Measurements from ENCODE around the gene CELF6.

CELF6 gene

DNA sequence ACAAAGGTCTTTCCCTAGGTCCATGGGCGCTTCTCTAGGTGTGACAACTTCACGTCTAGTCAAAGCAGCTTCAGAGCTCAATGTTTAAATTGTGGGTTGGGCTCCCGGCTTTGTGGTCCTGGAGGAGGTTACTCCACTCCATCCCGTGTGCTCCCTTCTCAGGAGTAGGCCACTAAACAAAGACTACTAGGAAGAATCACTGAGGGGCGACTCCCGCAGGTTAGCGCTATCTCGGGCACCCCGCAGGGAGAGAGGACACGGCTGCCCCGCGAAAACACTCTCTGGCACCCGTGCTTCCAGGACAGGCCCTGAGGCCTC, 48.1 kb downstream of the CELF6 start:
- no peak for DNase-seq (ENCODE audit: low spot score)

DNA sequence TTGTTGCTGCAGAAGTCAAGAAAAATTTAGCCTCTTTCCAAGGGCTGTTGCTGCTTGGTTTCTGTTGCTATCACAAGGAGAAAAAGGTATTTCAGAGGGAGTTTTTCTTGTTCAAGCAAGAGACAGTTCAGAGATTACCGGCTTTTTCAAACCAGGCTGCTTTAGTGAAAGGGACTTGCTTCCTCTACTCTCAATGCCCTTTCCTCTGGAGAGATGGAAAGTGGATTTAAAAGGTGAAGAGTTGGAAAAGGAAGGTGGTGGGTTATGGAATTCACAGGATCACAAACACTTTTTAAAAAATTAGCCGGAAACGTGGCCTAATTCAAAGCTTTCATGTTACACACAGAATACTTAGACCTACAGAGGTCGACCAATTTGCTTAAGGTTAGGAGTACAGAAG, 48.7 kb downstream of the CELF6 start:
- no peak for DNase-seq (ENCODE audit: low spot score)

DNA sequence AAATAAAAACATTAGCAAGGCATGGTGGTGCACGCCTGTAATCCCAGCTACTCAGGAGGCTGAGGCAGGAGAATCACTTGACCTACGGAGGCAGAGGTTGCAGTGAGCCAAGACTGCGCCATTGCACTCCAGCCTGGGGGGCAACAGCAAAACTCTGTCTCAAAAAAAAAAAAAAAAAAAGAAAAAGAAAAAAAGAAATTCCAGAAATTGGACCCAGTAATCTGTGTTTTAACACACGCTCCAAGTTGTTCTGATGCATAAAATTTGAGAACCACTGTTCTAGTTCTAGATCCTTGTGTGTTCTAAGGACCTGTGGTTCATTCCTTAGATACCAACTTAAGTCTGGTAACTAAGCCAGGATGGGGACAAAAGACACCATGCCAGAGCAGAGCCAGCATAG, 50.2 kb downstream of the CELF6 start:
- no peak for DNase-seq (ENCODE audit: low spot score)

DNA sequence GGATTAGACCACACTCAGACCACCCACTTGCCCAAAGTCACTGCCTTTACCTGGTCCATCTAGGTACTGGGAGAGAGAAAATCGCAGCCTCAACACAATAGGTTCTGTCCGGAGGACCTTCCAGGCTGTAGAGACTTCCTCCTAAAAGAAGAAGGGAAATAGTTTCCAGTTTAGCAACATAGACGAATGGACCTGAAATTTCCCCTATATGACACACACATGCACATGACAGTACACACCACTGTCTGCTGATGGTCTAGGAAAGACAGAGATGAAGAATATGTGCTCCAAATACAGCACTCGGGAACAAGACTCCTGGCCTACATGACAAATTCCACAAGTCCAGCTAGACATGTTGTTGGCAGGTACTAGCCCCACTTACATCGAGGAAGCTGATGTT, 54.9 kb downstream of the CELF6 start:
- no peak for DNase-seq (ENCODE audit: low spot score)

DNA sequence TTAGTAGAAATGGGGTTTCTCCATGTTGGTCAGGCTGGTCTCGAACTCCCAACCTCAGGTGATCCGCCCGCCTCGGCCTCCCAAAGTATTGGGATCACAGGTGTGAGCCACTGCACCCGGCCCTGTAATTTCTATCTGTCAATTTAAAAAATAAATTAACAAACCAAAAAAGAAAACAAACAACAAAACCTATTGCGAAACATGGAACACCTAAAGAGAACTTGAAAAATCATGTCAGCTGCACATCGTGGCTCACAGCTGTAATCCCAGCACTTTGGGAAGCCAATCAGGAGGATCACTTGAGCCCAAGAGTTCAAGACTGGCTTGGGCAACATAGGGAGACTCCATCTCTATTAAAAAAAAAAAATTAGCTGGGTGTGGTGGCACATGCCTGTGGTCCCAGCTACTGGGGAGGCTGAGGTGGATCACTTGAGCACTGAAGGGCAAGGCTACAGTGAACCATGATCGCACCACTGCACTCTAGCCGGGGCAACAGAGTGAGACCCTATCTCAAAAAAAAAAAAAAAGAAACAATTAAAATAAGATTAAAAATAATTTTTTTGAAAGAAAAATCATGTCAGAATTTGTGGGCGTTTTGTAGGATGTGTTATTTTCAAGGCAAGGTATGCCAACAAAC, 67.2 kb downstream of the CELF6 start:
- no peak for DNase-seq (ENCODE audit: low spot score)

DNA sequence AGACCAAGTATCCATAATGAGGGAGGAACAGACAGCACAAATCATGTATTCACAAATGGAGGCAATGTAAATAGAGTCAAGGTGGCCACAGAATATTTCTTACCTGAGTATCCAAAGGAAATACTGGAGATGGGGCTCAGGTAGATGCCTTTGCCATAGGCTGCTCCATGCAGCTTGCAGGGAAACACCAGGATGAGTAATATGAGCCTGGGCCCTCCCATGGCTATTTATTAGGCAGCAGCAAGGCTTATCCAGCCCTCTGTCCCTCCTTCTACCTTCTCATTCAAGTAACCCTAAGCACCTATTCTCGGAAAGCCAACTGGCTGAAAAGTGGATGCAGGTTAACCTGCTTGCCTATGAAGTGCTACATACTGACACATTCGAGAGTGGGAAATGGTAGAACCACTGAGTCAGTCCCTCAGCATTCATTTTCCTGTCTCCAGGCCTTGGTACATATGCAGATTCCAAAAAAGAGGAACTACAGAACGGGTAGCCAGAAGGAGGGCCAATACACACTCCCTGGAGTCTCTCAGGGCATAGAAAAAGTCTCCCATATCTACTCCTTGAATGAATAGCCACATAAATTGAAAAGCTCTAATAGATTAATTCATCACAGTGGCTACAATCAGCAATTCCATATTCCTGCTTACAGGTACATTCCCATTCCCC, 70.7 kb downstream of the CELF6 start:
- DNase-seq (ENCODE audit: low spot score), result no peak

DNA sequence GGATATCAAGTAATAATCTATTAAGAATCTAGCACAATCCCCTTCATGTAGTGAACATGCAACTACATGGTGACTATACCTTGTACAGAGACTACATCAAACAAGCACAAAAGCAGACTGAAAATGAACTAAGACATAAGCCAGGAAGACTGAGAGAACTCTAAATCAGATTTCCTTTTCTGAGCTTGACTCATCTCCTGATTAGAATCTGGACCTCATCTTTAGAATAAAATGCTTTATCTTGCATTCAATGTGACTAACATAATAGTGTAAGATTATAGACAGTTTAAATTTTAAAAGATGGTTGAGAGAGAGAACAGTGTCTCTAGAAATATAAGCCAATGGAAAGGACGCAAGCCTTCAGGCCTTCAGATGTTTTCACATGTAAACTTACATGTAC, 71.4 kb downstream of the CELF6 start:
- DNase-seq (ENCODE audit: low spot score), result no peak

DNA sequence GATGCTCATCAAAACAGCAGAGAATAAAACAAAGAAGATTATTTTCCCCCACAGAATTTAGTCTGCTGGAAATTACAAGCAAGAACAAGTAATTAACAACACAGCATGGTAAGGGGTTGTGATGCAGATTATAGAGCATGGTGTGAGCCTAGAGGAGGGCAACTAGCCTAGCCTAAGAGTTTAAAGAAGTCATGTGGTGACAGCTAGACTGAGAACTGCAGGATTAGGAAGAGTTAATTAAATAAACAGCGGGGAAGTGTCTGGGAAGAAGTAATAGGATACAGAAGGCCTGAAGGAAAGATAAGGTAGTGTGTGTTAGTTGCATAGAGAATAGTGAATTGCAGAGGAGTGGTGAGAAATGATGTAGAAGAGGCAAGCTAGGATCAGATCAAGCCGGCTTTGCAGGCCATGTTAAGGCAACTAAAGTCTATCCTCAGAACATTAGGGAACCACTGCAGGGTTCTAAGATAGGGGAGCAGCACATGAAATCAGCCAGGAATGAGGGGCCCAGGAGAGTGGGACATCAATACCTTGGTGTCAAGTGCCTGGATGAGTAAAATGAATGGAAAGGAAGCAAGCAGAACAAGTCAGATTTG, 77.1 kb downstream of the CELF6 start:
- DNase-seq (ENCODE audit: low spot score), result no peak

DNA sequence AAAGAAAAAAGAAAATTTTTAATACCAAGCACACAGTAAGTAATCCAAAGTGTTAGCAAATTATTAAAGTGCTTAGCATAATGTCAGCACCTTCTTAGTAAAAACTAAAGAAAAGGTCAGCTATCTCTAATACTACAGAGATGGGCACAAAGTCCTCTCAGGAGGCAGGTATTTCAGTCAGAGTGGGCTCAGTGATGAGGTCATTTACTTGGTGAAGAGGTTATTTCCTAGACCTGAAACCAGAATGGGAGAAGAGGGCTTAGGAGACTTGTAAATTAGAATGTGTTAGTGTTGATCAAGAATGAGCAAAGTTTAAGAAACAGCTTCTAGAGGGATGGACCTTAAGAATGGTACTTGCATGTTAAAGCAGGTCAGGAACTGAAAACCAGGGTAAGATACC, 80.3 kb downstream of the CELF6 start:
- no peak for DNase-seq (ENCODE audit: low spot score)

DNA sequence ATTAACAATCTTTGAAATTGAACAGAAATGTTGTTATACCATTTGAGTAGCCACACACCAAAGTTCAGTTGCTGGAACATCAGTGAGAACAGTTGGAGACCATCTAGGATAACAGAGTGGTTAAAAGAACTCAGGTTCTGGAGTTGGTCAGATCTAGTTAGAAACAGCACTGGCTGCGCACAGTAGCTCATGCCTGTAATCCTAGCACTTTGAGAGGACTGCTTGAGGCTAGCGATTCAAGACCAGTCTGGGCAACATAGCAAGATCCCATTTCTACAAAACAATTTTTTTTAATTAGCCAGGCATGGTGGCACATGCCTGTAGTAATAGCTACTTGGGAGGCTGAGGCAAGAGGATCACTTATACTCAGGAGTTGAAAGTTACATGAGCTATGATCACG, 81.4 kb downstream of the CELF6 start:
- no peak for DNase-seq (ENCODE audit: low spot score)

DNA sequence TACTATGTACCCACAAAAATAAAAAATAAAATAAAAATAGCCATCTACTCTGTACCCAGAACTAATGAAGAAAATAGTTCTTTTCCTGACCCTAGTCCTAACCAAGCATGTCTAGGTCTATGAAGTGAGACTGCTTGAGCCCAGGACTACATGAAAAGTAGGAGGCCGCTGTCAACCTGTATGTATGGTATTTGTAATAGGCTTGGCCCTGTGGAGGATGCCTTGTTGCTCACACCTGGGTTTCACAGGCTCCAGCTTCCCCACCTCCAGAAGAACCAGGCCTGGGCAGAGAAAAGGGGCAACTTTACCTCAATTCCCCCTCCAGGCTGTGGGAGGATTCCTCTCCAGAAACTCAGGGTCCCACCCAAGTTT, 82.1 kb downstream of the CELF6 start:
- no peak for DNase-seq (ENCODE audit: low spot score)

DNA sequence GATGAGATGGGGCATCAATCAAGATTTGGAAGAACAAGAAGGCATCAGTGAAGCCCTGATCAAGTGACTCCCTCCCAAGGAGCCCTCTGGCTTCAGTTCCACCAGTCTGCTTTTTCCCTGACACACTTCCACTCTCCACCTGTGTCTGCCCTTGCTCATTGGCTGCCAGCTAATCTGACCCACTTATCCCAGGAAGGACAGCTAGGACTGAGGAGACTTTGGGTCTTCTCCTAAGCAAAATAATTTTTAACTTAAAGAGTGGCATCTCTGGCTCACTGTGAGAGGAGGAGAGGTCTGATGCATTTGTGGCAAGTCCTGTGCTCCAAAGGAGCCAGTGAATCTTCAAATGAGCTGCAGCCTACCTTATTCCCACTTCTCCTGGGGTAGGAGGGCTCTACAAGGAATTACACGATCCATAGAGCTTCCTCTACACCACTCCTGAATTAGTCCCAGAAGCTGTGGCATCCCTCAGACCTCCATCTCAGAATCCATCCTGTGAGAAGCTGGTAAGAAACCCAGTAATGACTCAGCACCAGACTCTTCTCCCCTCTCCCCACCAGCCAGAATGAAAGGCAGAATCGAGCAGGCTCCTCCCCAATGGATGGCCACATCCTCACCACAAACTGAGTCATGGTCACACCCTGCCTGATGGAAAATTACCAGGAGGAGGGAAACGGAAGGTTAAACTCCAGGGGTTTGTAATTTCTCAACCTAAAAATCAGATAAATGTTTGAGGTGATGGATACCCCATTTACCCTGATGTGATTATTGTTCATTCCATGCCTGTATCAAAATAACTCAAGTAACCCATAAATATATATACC, 82.7 kb downstream of the CELF6 start:
- DNase-seq (ENCODE audit: low spot score), result peak; percentile 28

DNA sequence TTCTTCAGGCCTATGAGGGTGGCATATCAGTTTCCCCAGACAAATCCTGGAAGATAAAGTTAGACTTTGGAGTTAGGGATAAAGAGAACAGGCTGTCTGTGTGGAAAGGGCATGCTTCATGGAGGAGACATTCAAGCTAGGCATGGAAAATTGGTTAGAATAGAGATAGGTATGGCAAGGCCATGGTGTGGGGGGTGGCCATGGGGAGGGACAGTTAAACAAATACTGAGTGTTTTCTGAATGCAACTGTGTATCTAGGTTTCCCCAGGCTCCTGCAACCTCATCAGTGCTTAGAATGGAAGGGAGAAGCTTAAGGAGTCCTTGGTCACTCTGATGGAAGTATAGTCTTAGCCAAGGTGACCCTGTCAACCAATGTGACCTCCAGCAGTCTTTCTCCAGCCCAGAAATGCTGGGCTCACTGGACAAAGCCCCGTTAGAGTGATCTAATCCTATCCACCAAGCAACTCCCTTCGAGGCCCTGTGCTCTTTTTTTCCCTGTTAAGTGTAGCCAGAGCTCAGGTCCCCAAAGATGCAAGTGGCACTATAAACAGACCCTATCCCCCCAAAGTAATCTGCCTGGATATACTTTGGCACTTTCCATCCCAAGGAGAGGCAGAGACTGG, 83.5 kb downstream of the CELF6 start:
- no peak for DNase-seq (ENCODE audit: low spot score)

DNA sequence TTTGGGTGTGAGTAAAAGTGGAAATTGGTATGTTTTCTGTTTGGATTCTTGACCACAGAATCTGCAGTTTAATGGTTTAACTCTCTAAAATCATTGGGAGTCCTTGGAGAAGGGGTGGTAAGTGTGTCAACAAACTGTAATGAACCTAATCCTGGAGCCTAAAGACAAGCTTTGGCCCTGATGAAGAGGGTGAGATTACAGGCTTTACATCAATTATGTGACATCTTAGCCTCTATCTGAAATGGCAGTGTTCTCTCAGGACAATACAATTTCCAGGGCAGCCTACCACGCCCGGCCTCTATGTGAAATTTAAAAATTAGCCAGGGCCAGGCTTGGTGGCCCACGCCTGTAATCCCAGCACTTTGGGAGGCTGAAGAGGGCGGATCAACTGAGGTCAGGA, 84.7 kb downstream of the CELF6 start:
- no peak for DNase-seq (ENCODE audit: low spot score)

All from Ammon's horn (tissue), 1 donor.